ENCODE data around the gene TRAF3IP1. TPM values are rescaled to one million over a fixed set of nuclear protein-coding genes. Genes with fewer than 3 reads are reported as not detected.

The TRAF3IP1 gene
- total RNA-seq, 4 donors from 2014 or later = 19.6 to 28.4 (median 21.7) TPM

DNA sequence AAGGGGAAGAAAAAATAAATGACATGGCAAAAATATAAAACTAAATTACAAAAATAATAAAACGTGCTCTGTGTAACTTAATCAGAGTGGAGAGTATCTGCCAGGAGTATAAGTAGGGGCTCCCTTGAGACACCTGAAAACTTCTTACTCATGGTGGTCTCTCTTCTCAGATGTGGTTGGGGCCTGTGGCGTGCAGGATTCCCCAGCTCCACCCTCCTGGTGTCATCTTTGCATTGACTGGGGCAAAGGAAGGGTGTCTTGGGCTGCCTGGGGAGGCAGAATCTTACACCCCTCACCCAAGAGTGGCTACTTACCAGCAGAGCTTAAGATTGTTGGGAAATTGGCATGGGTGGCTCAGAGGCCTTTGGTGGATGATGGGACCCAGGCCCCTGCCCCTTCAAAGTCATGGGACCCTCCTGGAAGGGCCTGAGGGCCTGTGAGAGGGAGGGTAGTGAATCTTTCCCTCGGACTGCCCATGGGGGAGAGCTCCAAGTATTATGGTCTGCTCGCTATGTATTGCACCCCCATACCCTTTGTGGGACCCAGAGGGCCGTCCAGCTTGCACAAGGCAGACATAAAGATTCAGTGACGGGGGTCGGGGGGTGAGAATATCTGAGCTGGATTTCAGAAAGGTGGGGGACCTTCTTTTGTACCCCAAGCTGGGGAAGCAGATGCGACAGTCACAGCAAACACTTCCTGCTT is 6.9 kb upstream of the TRAF3IP1 start:
- H3K4me3 ChIP-seq = no peak overlapping the region
- TF ChIP-seq EP300 (IDR thresholded peaks at IDR 0.05) (no peak), POLR2A (IDR thresholded peaks at IDR 0.05) (no peak), POLR2AphosphoS5 (IDR thresholded peaks at IDR 0.05) (no peak)
- TF ChIP-seq, protein P1, sequence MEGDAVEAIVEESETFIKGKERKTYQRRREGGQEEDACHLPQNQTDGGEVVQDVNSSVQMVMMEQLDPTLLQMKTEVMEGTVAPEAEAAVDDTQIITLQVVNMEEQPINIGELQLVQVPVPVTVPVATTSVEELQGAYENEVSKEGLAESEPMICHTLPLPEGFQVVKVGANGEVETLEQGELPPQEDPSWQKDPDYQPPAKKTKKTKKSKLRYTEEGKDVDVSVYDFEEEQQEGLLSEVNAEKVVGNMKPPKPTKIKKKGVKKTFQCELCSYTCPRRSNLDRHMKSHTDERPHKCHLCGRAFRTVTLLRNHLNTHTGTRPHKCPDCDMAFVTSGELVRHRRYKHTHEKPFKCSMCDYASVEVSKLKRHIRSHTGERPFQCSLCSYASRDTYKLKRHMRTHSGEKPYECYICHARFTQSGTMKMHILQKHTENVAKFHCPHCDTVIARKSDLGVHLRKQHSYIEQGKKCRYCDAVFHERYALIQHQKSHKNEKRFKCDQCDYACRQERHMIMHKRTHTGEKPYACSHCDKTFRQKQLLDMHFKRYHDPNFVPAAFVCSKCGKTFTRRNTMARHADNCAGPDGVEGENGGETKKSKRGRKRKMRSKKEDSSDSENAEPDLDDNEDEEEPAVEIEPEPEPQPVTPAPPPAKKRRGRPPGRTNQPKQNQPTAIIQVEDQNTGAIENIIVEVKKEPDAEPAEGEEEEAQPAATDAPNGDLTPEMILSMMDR (IDR thresholded peaks at IDR 0.05) = no peak
- H3K27ac ChIP-seq = no peak overlapping the region
- H3K27me3 ChIP-seq = peaks cover 6% of the 10 kb centered on the region
- no peak for ATAC-seq
- no peaks in the 10 kb centered on the region for H3K4me1 ChIP-seq
- H3K36me3 ChIP-seq = no peaks in the 10 kb centered on the region
- no peaks in the 10 kb centered on the region for H3K9me3 ChIP-seq
- WGBS, 2 donors (ENCODE audit: low coverage in 1 of 2) = 90 to 93% methylated on average over 2 to 7 of the region's 8 CpGs

DNA sequence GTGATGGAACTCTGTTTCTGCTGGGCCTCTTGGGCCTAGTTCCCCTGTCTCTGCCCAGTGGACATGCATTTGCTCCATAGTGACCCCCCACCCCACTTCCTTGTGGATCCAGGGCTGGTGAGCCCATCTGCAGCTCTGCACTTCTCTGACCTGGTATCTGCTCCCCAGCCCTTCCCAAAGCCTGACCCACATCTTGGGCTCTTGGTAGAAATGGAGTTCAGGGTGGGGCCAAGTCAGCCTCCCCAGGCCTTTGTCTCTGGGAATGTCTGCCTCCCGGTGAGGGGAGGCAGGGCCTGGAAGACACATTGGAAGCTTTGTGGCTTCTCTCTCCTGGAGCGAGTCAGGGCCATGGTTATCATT is 6.3 kb upstream of the TRAF3IP1 start:
- no peaks in the 10 kb centered on the region for H3K9me3 ChIP-seq
- H3K4me1 ChIP-seq = no peaks in the 10 kb centered on the region
- TF ChIP-seq POLR2AphosphoS5 (IDR thresholded peaks at IDR 0.05) (no peak), EP300 (IDR thresholded peaks at IDR 0.05) (no peak), POLR2A (IDR thresholded peaks at IDR 0.05) (no peak)
- TF ChIP-seq, protein P1 (IDR thresholded peaks at IDR 0.05) = no peak
- WGBS, 2 donors (ENCODE audit: low coverage in 1 of 2) = 67 to 100% methylated on average over 1 of the region's 2 CpGs
- ATAC-seq = no peak
- no peaks in the 10 kb centered on the region for H3K36me3 ChIP-seq
- H3K27me3 ChIP-seq = peaks cover 6% of the 10 kb centered on the region
- H3K27ac ChIP-seq = no peak overlapping the region
- H3K4me3 ChIP-seq = no peak overlapping the region

DNA sequence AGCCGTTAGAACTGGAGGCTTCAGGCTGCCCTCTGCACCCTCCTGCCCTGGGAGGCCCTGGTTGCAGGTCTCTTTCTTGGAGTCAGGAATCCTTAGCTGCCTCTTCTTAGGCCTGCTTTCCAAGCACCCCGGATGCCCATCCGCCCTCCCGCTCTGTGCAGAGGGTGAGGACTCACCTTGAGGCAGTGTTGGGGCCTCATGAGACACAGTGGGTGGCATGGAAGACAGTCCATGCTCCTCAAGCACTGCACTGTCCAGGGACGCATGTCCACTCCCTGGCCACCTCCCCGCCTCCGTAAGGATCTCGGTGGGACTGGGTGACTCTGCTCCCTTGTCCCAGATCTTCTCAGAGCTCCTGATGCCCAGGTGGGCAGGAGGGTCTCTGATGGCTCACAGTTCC is 5.7 kb upstream of the TRAF3IP1 start:
- no peak for ATAC-seq
- TF ChIP-seq POLR2A (IDR thresholded peaks at IDR 0.05) (no peak), EP300 (IDR thresholded peaks at IDR 0.05) (no peak)
- TF ChIP-seq, protein P1 (IDR thresholded peaks at IDR 0.05) = no peak
- H3K9me3 ChIP-seq = no peaks in the 10 kb centered on the region
- no peaks in the 10 kb centered on the region for H3K36me3 ChIP-seq
- no peak overlapping the region for H3K4me3 ChIP-seq
- H3K4me1 ChIP-seq = peaks cover 0 to 5% (median 2%) of the 10 kb centered on the region in 3 donors
- WGBS, 2 donors (ENCODE audit: low coverage in 1 of 2) = 100% methylated on average over 1 of the region's 8 CpGs; no CpG with 5 or more reads in 1 of the 2 donors
- no peak overlapping the region for H3K27ac ChIP-seq
- H3K27me3 ChIP-seq = peaks cover 6% of the 10 kb centered on the region

DNA sequence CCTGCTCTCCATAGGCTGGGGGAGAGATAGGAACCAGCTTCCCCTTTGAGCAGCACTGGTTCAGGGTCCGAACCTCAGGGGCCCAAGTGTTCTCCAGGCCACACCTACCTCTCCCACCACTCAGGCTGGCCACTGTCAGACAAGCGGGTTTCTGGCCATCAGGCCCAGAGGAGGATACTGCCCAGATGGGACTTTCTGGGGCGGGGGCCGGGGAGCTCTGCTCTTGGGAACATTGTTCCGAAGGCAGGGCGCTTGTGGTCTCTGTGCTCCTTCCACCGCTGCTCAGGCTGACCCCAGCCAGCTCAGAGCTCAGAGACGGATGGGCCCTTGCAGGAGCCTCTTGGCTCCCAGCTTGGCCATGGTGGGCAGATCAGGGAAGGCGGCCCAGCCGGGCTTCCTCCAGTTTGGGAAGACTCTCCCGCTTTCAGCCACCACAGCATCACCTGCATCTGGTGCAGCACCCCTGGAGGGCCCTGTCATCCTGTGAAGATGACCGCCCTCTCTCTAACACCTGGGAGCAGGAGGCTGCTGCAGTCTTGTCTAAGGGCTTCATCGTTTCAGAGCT is 5.2 kb upstream of the TRAF3IP1 start:
- Histone ChIP-seq H3K4me1 (peaks cover 0 to 10% (median 6%) of the 10 kb centered on the region in 3 donors), H3K9me3 (no peaks in the 10 kb centered on the region), H3K4me3 (no peak overlapping the region), H3K36me3 (no peaks in the 10 kb centered on the region), H3K27me3 (peaks cover 4% of the 10 kb centered on the region), H3K27ac (no peak overlapping the region)
- no peak for ATAC-seq
- no peak for TF ChIP-seq EP300 (IDR thresholded peaks at IDR 0.05)
- TF ChIP-seq, protein P1 (IDR thresholded peaks at IDR 0.05) = no peak
- no peak for TF ChIP-seq POLR2AphosphoS5 (IDR thresholded peaks at IDR 0.05)
- TF ChIP-seq POLR2A (IDR thresholded peaks at IDR 0.05) = no peak
- no CpG with 5 or more reads among the region's 13 CpGs for WGBS, 2 donors (ENCODE audit: low coverage in 1 of 2)
